OCI-LY3 (cell line): ENCODE data around the gene MVD.

Source experiments
- CTCF ChIP-seq: fragments of 200-600, 300-600 bp; sonication (generic); IDR thresholded peaks from 2 replicates; pipeline ENCODE4 v1.5.1; 2014; ENCODE audit warnings: antibody characterized with exemption, low read length, low read depth
- EZH2phosphoT487 ChIP-seq: fragments of 200-600 bp; shearing (Covaris generic); IDR thresholded peaks from 2 replicates; pipeline ENCODE4 v1.6.1; 2018; ENCODE audit warnings: antibody characterized with exemption, mixed run types, low read depth

- TF ChIP-seq CTCF (no peak), EZH2phosphoT487 (no peak)
Measured at GRCh38 chr16:88642881-88643643, 19.8 kb downstream of the MVD start.
